ENCODE data around the gene CAMK1D. TPM values are rescaled to one million over a fixed set of nuclear protein-coding genes. Genes with fewer than 3 reads are reported as not detected.

CAMK1D gene
- total RNA-seq, 1 donor from 2014 or later = 36.3 TPM

DNA sequence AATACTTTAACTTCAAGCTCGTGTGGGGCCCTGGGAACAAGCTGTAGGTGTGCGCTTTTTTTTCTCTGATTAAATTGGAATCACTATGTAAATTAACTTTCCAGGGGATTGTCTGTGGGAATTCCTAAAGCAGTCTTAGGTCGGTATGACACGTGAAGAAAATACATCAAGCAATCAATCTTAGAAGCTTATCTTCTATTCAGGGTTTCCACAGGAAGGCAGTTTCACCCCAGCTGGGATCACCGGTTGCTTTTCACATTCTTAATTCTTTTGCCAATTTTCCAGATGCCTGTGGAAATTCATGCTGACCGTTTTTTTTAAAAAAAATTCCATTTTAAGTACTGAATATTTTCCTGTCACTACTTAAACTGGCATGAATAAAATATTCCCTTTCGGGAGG lies 41.9 kb downstream of the CAMK1D start:
- no peak for DNase-seq (ENCODE audit: low spot score)
- Mint-ChIP-seq H3K4me1 (ENCODE audit: low read depth) (peaks cover 47% of the 10 kb centered on the region), H3K4me3 (ENCODE audit: unreplicated experiment) (no peak overlapping the region), H3K27me3 (ENCODE audit: low read depth) (no peaks in the 10 kb centered on the region), H3K36me3 (ENCODE audit: low read depth) (no peaks in the 10 kb centered on the region), H3K9me3 (ENCODE audit: low read depth) (no peaks in the 10 kb centered on the region), H3K27ac (ENCODE audit: unreplicated experiment) (peak overlapping the region; percentile 77)
- TF ChIP-seq, protein P1, sequence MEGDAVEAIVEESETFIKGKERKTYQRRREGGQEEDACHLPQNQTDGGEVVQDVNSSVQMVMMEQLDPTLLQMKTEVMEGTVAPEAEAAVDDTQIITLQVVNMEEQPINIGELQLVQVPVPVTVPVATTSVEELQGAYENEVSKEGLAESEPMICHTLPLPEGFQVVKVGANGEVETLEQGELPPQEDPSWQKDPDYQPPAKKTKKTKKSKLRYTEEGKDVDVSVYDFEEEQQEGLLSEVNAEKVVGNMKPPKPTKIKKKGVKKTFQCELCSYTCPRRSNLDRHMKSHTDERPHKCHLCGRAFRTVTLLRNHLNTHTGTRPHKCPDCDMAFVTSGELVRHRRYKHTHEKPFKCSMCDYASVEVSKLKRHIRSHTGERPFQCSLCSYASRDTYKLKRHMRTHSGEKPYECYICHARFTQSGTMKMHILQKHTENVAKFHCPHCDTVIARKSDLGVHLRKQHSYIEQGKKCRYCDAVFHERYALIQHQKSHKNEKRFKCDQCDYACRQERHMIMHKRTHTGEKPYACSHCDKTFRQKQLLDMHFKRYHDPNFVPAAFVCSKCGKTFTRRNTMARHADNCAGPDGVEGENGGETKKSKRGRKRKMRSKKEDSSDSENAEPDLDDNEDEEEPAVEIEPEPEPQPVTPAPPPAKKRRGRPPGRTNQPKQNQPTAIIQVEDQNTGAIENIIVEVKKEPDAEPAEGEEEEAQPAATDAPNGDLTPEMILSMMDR (IDR thresholded peaks at IDR 0.05) = no peak

DNA sequence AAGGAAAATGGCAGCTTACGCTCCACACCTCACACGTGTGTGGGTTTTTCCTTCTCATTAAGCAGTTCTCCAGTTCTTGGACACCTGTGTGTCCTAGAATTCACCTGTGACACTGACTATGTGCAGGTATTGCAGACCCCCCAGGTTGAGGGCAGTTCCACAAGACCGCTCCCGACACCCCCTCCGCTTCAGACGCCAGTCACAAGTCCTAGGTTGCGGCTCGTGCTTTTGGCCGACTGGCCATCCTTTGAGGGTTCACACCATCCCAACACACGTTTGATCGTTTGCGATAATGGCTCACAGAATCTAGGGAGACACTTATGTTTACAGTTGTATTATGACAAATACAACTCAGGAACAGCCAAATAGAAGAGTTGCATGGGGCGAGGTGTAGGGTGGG lies 44.5 kb downstream of the CAMK1D start:
- no peak overlapping the region for H3K27ac Mint-ChIP-seq (ENCODE audit: unreplicated experiment)
- H3K9me3 Mint-ChIP-seq (ENCODE audit: low read depth) = no peaks in the 10 kb centered on the region
- H3K36me3 Mint-ChIP-seq (ENCODE audit: low read depth) = no peaks in the 10 kb centered on the region
- no peaks in the 10 kb centered on the region for H3K27me3 Mint-ChIP-seq (ENCODE audit: low read depth)
- TF ChIP-seq, protein P1 (IDR thresholded peaks at IDR 0.05) = no peak
- peaks cover 58% of the 10 kb centered on the region for H3K4me1 Mint-ChIP-seq (ENCODE audit: low read depth)
- H3K4me3 Mint-ChIP-seq (ENCODE audit: unreplicated experiment) = no peak overlapping the region
- no peak for DNase-seq (ENCODE audit: low spot score)

DNA sequence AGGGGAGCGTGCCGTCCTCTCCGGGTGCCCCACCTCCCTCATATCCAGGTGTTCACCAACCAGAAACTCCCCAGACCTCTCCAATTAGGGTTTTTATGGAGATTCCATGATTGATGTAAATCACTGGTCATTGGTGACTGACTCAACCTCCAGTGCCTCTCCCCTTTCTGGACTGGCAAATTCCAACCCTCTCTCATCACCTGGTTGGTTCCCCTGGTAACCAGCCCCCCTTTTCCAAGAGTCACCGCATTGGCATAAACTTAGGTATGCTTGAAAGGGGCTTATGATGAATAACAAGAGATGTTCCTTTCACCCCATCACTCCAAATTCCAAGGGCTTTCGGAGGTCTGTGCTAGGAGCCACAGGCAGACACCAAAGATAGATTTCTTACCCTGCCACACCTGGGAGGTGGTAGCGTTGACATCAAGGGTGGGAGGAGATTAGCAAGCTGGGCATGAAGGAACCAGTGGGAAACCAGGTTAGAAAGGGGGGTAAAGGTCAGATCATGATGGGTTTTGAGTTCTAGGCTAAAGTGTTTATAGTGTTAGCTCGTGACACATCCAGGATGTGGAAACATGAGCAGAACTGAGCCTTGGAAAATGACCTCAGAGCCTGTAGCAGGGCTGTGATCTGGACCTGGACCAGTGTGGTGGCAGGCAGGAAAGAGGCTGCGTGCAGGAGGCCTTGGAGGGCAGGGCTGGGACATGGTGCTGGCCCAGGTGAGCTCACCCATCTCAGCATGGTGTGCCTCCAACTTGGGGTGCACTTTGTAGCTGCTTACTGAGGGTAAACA lies 45.1 kb downstream of the CAMK1D start:
- Mint-ChIP-seq H3K9me3 (ENCODE audit: low read depth) (no peaks in the 10 kb centered on the region), H3K27ac (ENCODE audit: unreplicated experiment) (no peak overlapping the region), H3K27me3 (ENCODE audit: low read depth) (no peaks in the 10 kb centered on the region), H3K4me3 (ENCODE audit: unreplicated experiment) (no peak overlapping the region), H3K36me3 (ENCODE audit: low read depth) (no peaks in the 10 kb centered on the region), H3K4me1 (ENCODE audit: low read depth) (peaks cover 54% of the 10 kb centered on the region)
- TF ChIP-seq, protein P1 (IDR thresholded peaks at IDR 0.05) = no peak
- DNase-seq (ENCODE audit: low spot score) = no peak

DNA sequence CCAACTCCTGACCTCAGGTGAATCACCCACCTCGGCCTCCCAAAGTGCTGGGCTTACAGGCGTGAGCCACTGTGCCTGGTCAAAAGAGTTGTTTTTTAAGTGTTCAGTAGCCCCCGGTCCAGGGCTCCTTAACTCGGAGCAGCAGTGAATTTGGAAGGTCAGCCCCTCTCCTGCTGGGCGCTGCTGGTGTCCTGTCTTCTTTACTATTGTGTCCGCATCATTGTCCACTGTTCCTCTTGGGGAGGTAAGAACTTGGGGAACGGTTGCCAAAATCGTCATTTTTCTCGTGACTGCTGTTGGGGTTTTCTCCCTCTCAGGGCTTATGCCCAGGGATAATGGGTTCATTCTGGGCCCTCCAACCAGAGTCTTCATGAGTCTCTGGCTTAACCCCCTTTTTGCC lies 46.7 kb downstream of the CAMK1D start:
- Mint-ChIP-seq H3K27me3 (ENCODE audit: low read depth) (no peaks in the 10 kb centered on the region), H3K36me3 (ENCODE audit: low read depth) (no peaks in the 10 kb centered on the region), H3K4me1 (ENCODE audit: low read depth) (peaks cover 47% of the 10 kb centered on the region), H3K27ac (ENCODE audit: unreplicated experiment) (peak overlapping the region; percentile 3), H3K4me3 (ENCODE audit: unreplicated experiment) (no peak overlapping the region), H3K9me3 (ENCODE audit: low read depth) (no peaks in the 10 kb centered on the region)
- DNase-seq (ENCODE audit: low spot score) = no peak
- TF ChIP-seq, protein P1 (IDR thresholded peaks at IDR 0.05) = no peak

DNA sequence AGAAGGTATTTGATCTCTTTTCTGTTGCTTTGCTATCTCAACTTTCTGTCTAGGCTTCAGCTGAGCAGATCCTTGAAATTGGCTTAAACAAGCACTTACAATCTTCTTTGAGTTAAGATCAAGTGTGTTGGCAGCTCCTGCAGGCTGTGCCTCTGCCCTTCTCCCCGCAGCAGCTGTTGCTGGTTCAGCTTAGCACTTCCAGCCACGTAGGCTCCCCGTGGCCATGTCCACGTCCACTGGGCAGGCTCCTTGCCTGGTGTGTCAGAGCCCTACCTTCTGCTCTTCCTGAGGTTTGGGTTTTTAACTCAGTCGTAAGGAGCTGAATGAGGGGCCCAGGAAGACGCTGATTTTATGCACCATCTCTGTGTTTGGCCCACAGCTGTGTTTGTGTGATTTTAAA lies 47.2 kb downstream of the CAMK1D start:
- no peak overlapping the region for H3K4me3 Mint-ChIP-seq (ENCODE audit: unreplicated experiment)
- peaks cover 42% of the 10 kb centered on the region for H3K4me1 Mint-ChIP-seq (ENCODE audit: low read depth)
- no peak for DNase-seq (ENCODE audit: low spot score)
- TF ChIP-seq, protein P1 (IDR thresholded peaks at IDR 0.05) = no peak
- no peaks in the 10 kb centered on the region for H3K9me3 Mint-ChIP-seq (ENCODE audit: low read depth)
- no peaks in the 10 kb centered on the region for H3K27me3 Mint-ChIP-seq (ENCODE audit: low read depth)
- no peak overlapping the region for H3K27ac Mint-ChIP-seq (ENCODE audit: unreplicated experiment)
- H3K36me3 Mint-ChIP-seq (ENCODE audit: low read depth) = no peaks in the 10 kb centered on the region
